HCT116 (cell line): ENCODE measurements around the gene CLEC16A. TPM values are rescaled to one million over a fixed set of nuclear protein-coding genes. Genes with fewer than 3 reads are reported as not detected.

ENCODE experiments used
- ATAC-seq: fragments of 200-7000 bp; cut with Tn5 transposase; 2 replicates; pipeline ENCODE4 v1.9.1; 2020; ENCODE audit warnings: mild to moderate bottlenecking, moderate library complexity
- BruUV-seq: library from RNA; stranded (reverse); fragments of 400-500 nt; replicated peaks from 2 replicates; lab custom pipeline; 2021; lab: Mats Ljungman, UMichigan
- CTCF ChIA-PET: fragments of 300-600 bp; sonication (Branson Sonifier 250); formaldehyde crosslinking; loops from one replicate; lab custom pipeline; 2021; ENCODE audit warnings: antibody characterized with exemption; lab: Charles Lee
- POLR2A ChIA-PET: fragments of 300-600, 350-600 bp; sonication (Branson Sonifier 250); formaldehyde crosslinking; loops from one replicate; lab custom pipeline; 2021; ENCODE audit warnings: antibody characterized with exemption; lab: Charles Lee
- RAD21 ChIA-PET, 2 experiments: fragments of 300-600 bp; sonication (Branson Sonifier 250); formaldehyde crosslinking; loops; one replicate each; lab custom pipeline; 2023; ENCODE audit warnings: low total read pairs in 2 of 2; ENCODE audit not compliant: uncharacterized antibody in 2 of 2, unreplicated experiment in 2 of 2, low non-redundant PET in 1 of 2; lab: Charles Lee
- DNase-seq: peaks from one replicate; pipeline ENCODE4 v3.0.0-alpha.2; 2010; ENCODE audit warnings: low read depth, low spot score
- H2AFZ ChIP-seq: fragments of 200-600 bp; shearing (Covaris generic), sonication (generic); 2 replicates; pipeline ENCODE4 v1.6.1; 2017; ENCODE audit warnings: low read depth, mixed run types, mixed read lengths, antibody characterized with exemption, low read length; ENCODE audit not compliant: poor library complexity, severe bottlenecking
- H3K27ac ChIP-seq: 2 replicates; pipeline ENCODE4 v1.5.1; 2012; ENCODE audit warnings: low read depth, low read length
- H3K27me3 ChIP-seq: fragments of 200-600 bp; sonication (generic); 2 replicates; pipeline ENCODE4 v1.6.1; 2016; ENCODE audit warnings: mixed run types, low read length, mixed read lengths; ENCODE audit not compliant: insufficient read depth
- H3K36me3 ChIP-seq, 2 experiments: fragments of 200-500 bp in 1 of 2; fragments of 200-600 bp in 1 of 2; sonication (Bioruptor generic) in 1 of 2; sonication (generic) in 1 of 2; 2 replicates each; pipeline versions ENCODE4 v1.5.1 to v1.6.1; 2014 to 2016; ENCODE audit warnings: low read length in 2 of 2, inconsistent platforms in 1 of 2, mixed read lengths in 1 of 2, mixed run types in 1 of 2; ENCODE audit not compliant: insufficient read depth in 2 of 2, control insufficient read depth in 1 of 2
- H3K4me1 ChIP-seq, 2 experiments: fragments of 200-600 bp in 1 of 2; sonication (generic) in 1 of 2; 2 replicates each; pipeline versions ENCODE4 v1.5.1 to v1.6.1; 2012 to 2017; ENCODE audit warnings: low read length in 2 of 2, inconsistent platforms in 1 of 2, mild to moderate bottlenecking in 1 of 2, mixed read lengths in 1 of 2, mixed run types in 1 of 2, moderate library complexity in 1 of 2; ENCODE audit not compliant: insufficient read depth in 2 of 2, control insufficient read depth in 1 of 2
- H3K4me2 ChIP-seq: fragments of 200-600 bp; sonication (generic); 2 replicates; pipeline ENCODE4 v1.6.1; 2017; ENCODE audit warnings: mixed run types, low read length, mixed read lengths
- H3K4me3 ChIP-seq, 2 experiments: fragments of 200-600 bp in 1 of 2; sonication (generic) in 1 of 2; replicated peaks in 1 of 2; 2 replicates each; pipeline ENCODE4 v1.5.1; 2011 to 2016; ENCODE audit warnings: low read length in 2 of 2, control low read depth in 1 of 2, low read depth in 1 of 2, mild to moderate bottlenecking in 1 of 2, mixed read lengths in 1 of 2, mixed run types in 1 of 2
- H3K79me2 ChIP-seq: fragments of 200-600 bp; sonication (generic); 2 replicates; pipeline ENCODE4 v1.6.1; 2017; ENCODE audit warnings: mild to moderate bottlenecking, mixed run types, low read length, moderate library complexity, mixed read lengths; ENCODE audit not compliant: insufficient read depth
- H3K9ac ChIP-seq: fragments of 200-600 bp; sonication (generic); 2 replicates; pipeline ENCODE4 v1.6.1; 2016; ENCODE audit warnings: low read length, mixed read lengths
- H3K9me2 ChIP-seq: fragments of 200-600 bp; sonication (generic), shearing (Covaris generic); 2 replicates; pipeline ENCODE4 v1.6.1; 2017; ENCODE audit warnings: mixed run types, mild to moderate bottlenecking, moderate library complexity; ENCODE audit not compliant: insufficient read depth
- H3K9me3 ChIP-seq, 2 experiments: fragments of 200-500 bp in 1 of 2; fragments of 200-600 bp in 1 of 2; sonication (Bioruptor generic) in 1 of 2; sonication (generic) in 1 of 2; 2 replicates each; pipeline ENCODE4 v1.6.1; 2014 to 2017; ENCODE audit warnings: low read length in 2 of 2, mixed read lengths in 2 of 2, inconsistent platforms in 1 of 2, low read depth in 1 of 2, mild to moderate bottlenecking in 1 of 2, mixed run types in 1 of 2, moderate library complexity in 1 of 2; ENCODE audit not compliant: control insufficient read depth in 1 of 2, insufficient read depth in 1 of 2
- H4K20me1 ChIP-seq: fragments of 200-600 bp; sonication (generic), shearing (Covaris generic); 2 replicates; pipeline ENCODE4 v1.6.1; 2017; ENCODE audit warnings: mixed run types, mild to moderate bottlenecking, moderate library complexity; ENCODE audit not compliant: insufficient read depth
- CBX3 ChIP-seq: IDR thresholded peaks from 2 replicates; pipeline ENCODE4 v1.6.1; 2012; ENCODE audit warnings: low read depth
- ELF1 ChIP-seq: IDR thresholded peaks from 2 replicates; pipeline ENCODE4 v1.6.1; 2012; ENCODE audit warnings: low read depth, borderline replicate concordance
- RAD21 ChIP-seq: IDR thresholded peaks from 2 replicates; pipeline ENCODE4 v1.6.1; 2012; ENCODE audit warnings: low read depth, mild to moderate bottlenecking
- REST ChIP-seq: IDR thresholded peaks from 2 replicates; pipeline ENCODE4 v1.6.1; 2012; ENCODE audit warnings: low read depth
- SP1 ChIP-seq: IDR thresholded peaks from 2 replicates; pipeline ENCODE4 v1.6.1; 2012; ENCODE audit warnings: low read depth
- SRF ChIP-seq: IDR thresholded peaks from 2 replicates; pipeline ENCODE4 v1.6.1; 2012; ENCODE audit warnings: low read depth
- YY1 ChIP-seq: IDR thresholded peaks from 2 replicates; pipeline ENCODE4 v1.6.1; 2011; ENCODE audit warnings: low read length, low read depth, moderate library complexity, mild to moderate bottlenecking; ENCODE audit not compliant: insufficient replicate concordance; ENCODE audit errors: extremely low read depth
- ZNF274 ChIP-seq: fragments of 200-500 bp; sonication (Bioruptor generic); IDR thresholded peaks from 2 replicates; pipeline ENCODE4 v1.6.1; 2014; ENCODE audit warnings: mild to moderate bottlenecking, low read depth, low read length, inconsistent platforms
- intact Hi-C: fragments of 100-400 bp; cut with micrococcal nuclease; formaldehyde crosslinking; loops from 2 replicates; pipeline ENCODE4 v1.10.0; 2022
- total RNA-seq: library from RNA; stranded (reverse); gene quantifications from one replicate; pipeline ENCODE4 v1.2.1, GENCODE V29; 2021; ENCODE audit not compliant: unreplicated experiment

Gene CLEC16A
- total RNA-seq, 1 experiment from 2014 or later: 18.0 TPM

DNA sequence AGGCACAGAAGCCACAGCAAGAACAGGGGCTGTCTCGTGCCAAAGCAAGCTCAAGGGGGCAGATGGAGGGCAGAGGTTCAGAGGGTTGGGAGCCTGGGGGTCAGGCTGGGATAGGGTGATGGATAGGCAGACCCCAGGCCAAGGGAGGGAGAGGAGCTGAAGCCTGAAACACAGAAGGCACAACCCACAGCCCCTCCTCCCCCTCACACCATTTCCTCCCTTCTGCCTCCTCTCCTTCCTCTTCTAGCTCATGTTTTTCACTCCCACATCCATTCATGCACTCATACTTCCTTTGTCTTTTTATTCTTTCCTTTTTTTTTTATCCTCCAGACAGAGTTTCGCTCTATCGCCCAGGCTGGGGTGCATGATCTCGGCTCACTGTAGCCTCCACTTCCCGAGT is 250.5 kb downstream of the CLEC16A start:
- no peak overlapping the region for H3K9ac ChIP-seq
- no peaks in the 10 kb centered on the region for H3K9me2 ChIP-seq
- DNase-seq: no peak
- no peak overlapping the region for H3K4me3 ChIP-seq
- no peaks in the 10 kb centered on the region for H3K27me3 ChIP-seq
- H4K20me1 ChIP-seq: no peaks in the 10 kb centered on the region
- no peaks in the 10 kb centered on the region for H3K36me3 ChIP-seq
- H3K9me3 ChIP-seq: no peaks in the 10 kb centered on the region
- ChIA-PET POLR2A (interaction anchor here (0.8 kb wide), 1 partner anchor 61 kb away, joined by 3 read pairs; the partner anchor contains the start of gene SOCS1), CTCF (no interaction called here), RAD21 (no interaction called here)
- intact Hi-C loops: no loop called here
- no peak overlapping the region for H2AFZ ChIP-seq
- H3K27ac ChIP-seq: no peak overlapping the region
- H3K4me2 ChIP-seq: no peak overlapping the region
- H3K79me2 ChIP-seq: no peaks in the 10 kb centered on the region
- TF ChIP-seq REST (no peak), RAD21 (no peak), YY1 (no peak), CBX3 (no peak), SRF (no peak)
- H3K4me1 ChIP-seq: peaks cover 15 to 47% of the 10 kb centered on the region in 2 experiments
- ATAC-seq: no peak
- no TSS peak for BruUV-seq

DNA sequence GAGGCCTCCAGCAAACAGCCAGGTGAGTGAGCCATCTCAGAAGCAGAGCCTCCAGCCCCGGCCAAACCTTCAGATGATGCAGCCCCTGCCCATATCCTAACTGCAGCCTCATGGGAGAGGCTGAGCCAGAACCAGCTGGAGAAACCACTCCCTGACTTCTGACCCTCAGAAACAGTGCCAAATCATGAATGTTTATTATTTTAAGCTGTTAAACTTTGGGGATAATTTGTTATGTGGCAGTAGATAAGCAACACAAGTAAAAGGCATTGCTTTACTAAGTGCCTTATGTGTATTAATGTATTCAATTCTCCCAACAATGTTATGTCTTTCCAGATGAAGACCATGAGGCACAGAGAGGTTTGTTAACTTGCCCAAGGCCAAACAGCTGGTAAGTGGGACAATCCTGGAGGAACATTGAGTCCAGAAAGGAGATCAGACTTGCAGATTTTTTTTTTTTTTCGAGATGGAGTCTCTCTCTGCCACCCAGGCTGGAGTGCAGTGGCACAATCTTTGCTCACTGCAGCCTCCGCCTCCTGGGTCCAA is 252.0 kb downstream of the CLEC16A start:
- H3K9me2 ChIP-seq: no peaks in the 10 kb centered on the region
- no peak overlapping the region for H3K4me3 ChIP-seq
- ATAC-seq (no peak), DNase-seq (no peak)
- ChIA-PET RAD21 (no interaction called here), POLR2A (no interaction called here), CTCF (no interaction called here)
- H2AFZ ChIP-seq: no peak overlapping the region
- H3K9ac ChIP-seq: no peak overlapping the region
- no peaks in the 10 kb centered on the region for H3K27me3 ChIP-seq
- BruUV-seq: no TSS peak
- no peaks in the 10 kb centered on the region for H3K79me2 ChIP-seq
- TF ChIP-seq SP1 (no peak), ELF1 (no peak), YY1 (no peak), ZNF274 (no peak)
- intact Hi-C loops: no loop called here
- H3K27ac ChIP-seq: no peak overlapping the region
- no peaks in the 10 kb centered on the region for H3K9me3 ChIP-seq
- H3K36me3 ChIP-seq: no peaks in the 10 kb centered on the region
- no peaks in the 10 kb centered on the region for H4K20me1 ChIP-seq
- peaks cover 22 to 53% of the 10 kb centered on the region in 2 experiments for H3K4me1 ChIP-seq
- H3K4me2 ChIP-seq: no peak overlapping the region
